OCI-LY3 (cell line): ENCODE data around the gene RBM12.

ENCODE experiments used
- EZH2phosphoT487 ChIP-seq: fragments of 200-600 bp; shearing (Covaris generic); IDR thresholded peaks from 2 replicates; pipeline ENCODE4 v1.6.1; 2018; ENCODE audit warnings: antibody characterized with exemption, mixed run types, low read depth
- TF ChIP-seq, protein P1 (sequence below): fragments of 200-600, 300-600 bp; sonication (generic); IDR thresholded peaks from 2 replicates; pipeline ENCODE4 v1.5.1; 2014; ENCODE audit warnings: antibody characterized with exemption, low read length, low read depth

DNA sequence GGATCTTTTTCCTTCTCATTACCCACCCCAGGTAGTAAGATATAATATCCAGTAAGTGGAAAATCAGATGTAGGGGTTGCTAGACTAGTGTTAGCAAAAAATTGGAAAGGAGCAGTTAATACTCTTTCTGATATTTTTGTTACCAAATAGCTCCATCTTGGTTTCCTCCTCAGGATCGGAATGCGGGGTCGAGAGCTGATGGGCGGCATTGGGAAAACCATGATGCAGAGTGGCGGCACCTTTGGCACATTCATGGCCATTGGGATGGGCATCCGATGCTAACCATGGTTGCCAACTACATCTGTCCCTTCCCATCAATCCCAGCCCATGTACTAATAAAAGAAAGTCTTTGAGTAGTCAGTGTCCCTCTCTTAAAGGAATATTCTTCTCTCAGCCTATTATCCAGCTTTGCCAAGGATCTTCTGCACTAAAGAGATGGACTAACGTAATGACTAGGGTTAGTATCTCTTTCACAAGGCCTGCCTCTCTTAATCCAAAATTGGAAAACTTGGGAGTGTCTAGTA, 36.0 kb upstream of the RBM12 start:
- TF ChIP-seq, protein P1, sequence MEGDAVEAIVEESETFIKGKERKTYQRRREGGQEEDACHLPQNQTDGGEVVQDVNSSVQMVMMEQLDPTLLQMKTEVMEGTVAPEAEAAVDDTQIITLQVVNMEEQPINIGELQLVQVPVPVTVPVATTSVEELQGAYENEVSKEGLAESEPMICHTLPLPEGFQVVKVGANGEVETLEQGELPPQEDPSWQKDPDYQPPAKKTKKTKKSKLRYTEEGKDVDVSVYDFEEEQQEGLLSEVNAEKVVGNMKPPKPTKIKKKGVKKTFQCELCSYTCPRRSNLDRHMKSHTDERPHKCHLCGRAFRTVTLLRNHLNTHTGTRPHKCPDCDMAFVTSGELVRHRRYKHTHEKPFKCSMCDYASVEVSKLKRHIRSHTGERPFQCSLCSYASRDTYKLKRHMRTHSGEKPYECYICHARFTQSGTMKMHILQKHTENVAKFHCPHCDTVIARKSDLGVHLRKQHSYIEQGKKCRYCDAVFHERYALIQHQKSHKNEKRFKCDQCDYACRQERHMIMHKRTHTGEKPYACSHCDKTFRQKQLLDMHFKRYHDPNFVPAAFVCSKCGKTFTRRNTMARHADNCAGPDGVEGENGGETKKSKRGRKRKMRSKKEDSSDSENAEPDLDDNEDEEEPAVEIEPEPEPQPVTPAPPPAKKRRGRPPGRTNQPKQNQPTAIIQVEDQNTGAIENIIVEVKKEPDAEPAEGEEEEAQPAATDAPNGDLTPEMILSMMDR: no peak
- no peak for TF ChIP-seq EZH2phosphoT487
